SK-N-SH (cell line): ENCODE measurements around the gene MRPL17.
A peak's percentile ranks its signal among the peaks of the same experiment; 100 is the strongest.

ENCODE experiments used
- CTCF ChIP-seq: fragments of 200-600 bp; sonication (generic); IDR thresholded peaks from 2 replicates; pipeline ENCODE4 v1.6.1; 2017; ENCODE audit warnings: antibody characterized with exemption, mild to moderate bottlenecking, moderate library complexity
- EZH2phosphoT487 ChIP-seq: fragments of 200-600 bp; sonication (generic); IDR thresholded peaks from 2 replicates; pipeline ENCODE4 v1.6.1; 2017; ENCODE audit warnings: low read depth, mixed run types, mild to moderate bottlenecking, antibody characterized with exemption, moderate library complexity, borderline replicate concordance
- MXI1 ChIP-seq: IDR thresholded peaks from 2 replicates; pipeline ENCODE4 v1.6.1; 2012; ENCODE audit warnings: mild to moderate bottlenecking, low read depth, low read length, improper control_type of control experiment
- POLR2AphosphoS5 ChIP-seq: IDR thresholded peaks from 2 replicates; pipeline ENCODE4 v1.6.1; 2012; ENCODE audit warnings: low read depth, low read length
- RAD21 ChIP-seq: IDR thresholded peaks from 2 replicates; pipeline ENCODE4 v1.6.1; 2012; ENCODE audit warnings: mild to moderate bottlenecking, low read length
- RCOR1 ChIP-seq: fragments of 150-350 bp; IDR thresholded peaks from 2 replicates; pipeline ENCODE4 v1.6.1; 2017; ENCODE audit warnings: antibody characterized with exemption, low read length
- SIN3A ChIP-seq: IDR thresholded peaks from 2 replicates; pipeline ENCODE4 v1.6.1; 2012; ENCODE audit warnings: low read depth, mild to moderate bottlenecking, low read length, moderate library complexity, borderline replicate concordance
- ZBTB33 ChIP-seq: IDR thresholded peaks from 2 replicates; pipeline ENCODE4 v1.4.0; 2012; ENCODE audit warnings: low read depth, borderline replicate concordance
- TF ChIP-seq, protein P1 (sequence below): IDR thresholded peaks from 2 replicates; pipeline ENCODE4; 2012

DNA sequence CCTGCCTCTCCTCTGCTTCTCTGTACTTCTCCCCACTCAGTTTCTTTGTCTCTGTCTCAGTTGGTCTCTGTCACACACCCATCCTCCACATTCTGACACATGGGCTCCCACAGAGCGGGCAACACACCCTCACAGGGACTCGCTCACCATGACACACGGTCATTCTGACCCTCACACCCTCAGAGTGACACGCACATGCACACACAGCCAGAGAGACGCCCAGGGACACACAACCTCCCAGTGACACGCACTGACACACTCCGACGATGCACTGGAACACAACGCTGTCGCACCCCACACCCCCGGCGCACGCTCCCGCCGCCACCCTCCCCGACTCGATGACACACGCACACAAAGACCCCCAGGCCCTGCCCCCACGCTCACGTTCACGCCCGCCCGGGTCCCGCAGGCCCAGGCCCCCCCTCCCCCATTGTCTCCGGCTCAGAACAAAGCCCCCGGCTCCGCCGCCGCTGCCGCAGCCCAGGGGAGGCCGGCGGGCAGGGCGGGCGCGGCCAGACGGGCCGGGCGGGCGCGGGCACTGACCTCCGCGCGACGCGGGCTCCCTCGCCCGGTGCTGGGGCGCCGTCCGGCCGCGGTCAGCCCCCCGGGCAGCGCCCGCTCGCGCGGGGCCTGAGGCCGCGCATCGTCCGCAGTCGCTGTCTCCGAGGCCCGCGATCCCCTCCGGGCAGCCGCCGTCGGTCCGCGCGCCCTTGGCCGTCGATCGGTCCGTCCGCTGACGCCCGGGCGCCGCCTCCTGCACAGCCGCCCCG lies 27.9 kb downstream of the MRPL17 start:
- TF ChIP-seq CTCF (no peak), EZH2phosphoT487 (no peak), POLR2AphosphoS5 (no peak), RAD21 (no peak), MXI1 (peak; percentile 85), RCOR1 (no peak), SIN3A (no peak), ZBTB33 (no peak)
- TF ChIP-seq, protein P1, sequence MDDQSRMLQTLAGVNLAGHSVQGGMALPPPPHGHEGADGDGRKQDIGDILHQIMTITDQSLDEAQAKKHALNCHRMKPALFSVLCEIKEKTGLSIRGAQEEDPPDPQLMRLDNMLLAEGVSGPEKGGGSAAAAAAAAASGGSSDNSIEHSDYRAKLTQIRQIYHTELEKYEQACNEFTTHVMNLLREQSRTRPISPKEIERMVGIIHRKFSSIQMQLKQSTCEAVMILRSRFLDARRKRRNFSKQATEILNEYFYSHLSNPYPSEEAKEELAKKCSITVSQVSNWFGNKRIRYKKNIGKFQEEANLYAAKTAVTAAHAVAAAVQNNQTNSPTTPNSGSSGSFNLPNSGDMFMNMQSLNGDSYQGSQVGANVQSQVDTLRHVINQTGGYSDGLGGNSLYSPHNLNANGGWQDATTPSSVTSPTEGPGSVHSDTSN, result no peak
